ENCODE results near the gene LILRB5.

GRCh38 chr19:54297759-54298305 lies 40.8 kb upstream of the LILRB5 start:
- TF ChIP-seq POLR2A (IDR thresholded peaks at IDR 0.05) (no peak), CTCF (IDR thresholded peaks at IDR 0.05) (no peak)
